ENCODE measurements around the gene HIPK4.

Gene HIPK4

DNA sequence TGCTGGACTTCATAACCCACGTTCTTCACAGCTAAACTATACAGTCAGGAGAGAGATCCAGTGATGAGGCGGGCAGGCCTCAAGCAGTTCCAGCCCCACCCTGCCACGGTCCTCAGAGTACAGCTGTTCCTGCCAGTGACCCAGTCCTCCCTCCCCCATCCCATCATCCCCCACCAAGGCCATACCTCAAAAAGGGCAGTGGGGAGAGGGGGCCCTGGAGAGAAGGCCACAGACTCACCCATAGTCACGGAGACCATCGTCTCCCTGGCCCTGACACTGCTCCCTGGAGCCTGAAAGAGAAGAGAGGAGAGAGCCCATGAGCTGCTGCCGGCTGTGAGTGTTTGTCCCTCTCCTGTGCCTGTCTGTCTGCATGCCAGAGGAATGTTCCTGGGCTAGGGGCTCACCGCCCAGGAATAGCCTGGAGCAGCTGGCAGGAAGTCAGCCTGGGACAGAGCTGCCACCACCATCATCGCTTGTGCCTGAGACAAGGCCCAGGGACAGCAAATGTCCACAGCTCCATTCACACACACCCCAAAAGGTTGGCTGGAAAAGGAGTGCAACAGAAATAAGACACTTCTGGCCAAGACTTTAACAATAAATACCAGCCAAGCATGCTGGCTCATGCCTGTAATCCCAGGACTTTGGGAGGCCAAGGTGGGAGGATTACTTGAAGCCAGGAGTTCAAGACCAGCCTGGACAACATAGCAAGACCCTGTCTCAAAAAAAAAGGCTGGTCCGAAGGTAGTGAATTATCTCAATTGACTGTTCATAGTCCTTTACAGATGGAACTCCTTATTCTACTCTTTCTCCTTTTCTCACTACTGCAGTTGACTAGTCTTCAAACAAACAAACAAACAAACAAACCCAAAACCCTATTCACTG lies 48.1 kb downstream of the HIPK4 start:
- Histone ChIP-seq H3K27ac (ENCODE audit: poor library complexity, severe bottlenecking) (no peak overlapping the region), H3K27me3 (ENCODE audit: insufficient read depth, poor library complexity, severe bottlenecking) (no peaks in the 10 kb centered on the region), H3K36me3 (ENCODE audit: low read depth) (peaks cover 25% of the 10 kb centered on the region), H3K4me1 (ENCODE audit: insufficient read depth, poor library complexity, severe bottlenecking) (no peaks in the 10 kb centered on the region), H3K9me3 (ENCODE audit: severe bottlenecking) (no peaks in the 10 kb centered on the region), H3K4me3 (ENCODE audit: severe bottlenecking) (no peak overlapping the region)
- TF ChIP-seq, protein P1, sequence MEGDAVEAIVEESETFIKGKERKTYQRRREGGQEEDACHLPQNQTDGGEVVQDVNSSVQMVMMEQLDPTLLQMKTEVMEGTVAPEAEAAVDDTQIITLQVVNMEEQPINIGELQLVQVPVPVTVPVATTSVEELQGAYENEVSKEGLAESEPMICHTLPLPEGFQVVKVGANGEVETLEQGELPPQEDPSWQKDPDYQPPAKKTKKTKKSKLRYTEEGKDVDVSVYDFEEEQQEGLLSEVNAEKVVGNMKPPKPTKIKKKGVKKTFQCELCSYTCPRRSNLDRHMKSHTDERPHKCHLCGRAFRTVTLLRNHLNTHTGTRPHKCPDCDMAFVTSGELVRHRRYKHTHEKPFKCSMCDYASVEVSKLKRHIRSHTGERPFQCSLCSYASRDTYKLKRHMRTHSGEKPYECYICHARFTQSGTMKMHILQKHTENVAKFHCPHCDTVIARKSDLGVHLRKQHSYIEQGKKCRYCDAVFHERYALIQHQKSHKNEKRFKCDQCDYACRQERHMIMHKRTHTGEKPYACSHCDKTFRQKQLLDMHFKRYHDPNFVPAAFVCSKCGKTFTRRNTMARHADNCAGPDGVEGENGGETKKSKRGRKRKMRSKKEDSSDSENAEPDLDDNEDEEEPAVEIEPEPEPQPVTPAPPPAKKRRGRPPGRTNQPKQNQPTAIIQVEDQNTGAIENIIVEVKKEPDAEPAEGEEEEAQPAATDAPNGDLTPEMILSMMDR (IDR thresholded peaks at IDR 0.05; ENCODE audit: poor library complexity, severe bottlenecking) = no peak
- no peak for ATAC-seq (ENCODE audit: low read depth)
- no peak for DNase-seq (ENCODE audit: low spot score)

DNA sequence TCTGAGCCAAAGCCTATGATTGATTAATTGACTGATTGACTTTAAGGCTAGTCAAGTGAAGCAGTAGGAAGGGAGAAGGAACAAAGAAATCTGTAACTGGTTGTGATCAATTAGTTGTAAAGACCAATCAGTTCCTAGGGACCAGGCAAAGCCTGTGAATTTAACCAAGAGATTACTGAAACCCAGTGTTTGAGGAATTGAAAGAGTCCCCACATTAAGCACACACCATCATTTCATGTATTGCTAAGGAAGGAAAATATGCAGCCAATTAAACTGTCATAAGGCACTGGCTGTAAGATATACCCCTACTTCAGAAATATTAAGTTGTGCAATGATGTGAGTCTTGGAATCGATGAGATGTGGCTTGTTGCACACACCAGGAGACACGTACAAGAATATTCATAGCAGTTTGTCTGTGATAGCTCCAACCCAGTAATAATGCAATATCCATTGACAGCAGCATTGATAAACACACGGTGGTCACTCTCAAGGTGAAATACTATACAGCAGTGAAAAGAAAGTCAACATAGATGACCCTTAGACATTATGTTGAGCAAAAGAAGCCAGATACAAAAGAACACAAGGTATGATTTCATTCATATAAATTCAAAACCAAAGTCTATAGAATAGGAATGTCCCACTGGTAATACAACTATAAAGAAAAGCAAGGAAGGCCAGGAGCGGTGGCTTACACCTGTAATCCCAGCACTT lies 50.8 kb downstream of the HIPK4 start:
- no peaks in the 10 kb centered on the region for H3K27me3 ChIP-seq (ENCODE audit: insufficient read depth, poor library complexity, severe bottlenecking)
- H3K4me3 ChIP-seq (ENCODE audit: severe bottlenecking) = no peak overlapping the region
- H3K9me3 ChIP-seq (ENCODE audit: severe bottlenecking) = no peaks in the 10 kb centered on the region
- TF ChIP-seq, protein P1 (IDR thresholded peaks at IDR 0.05; ENCODE audit: poor library complexity, severe bottlenecking) = no peak
- DNase-seq (ENCODE audit: low spot score) (no peak), ATAC-seq (ENCODE audit: low read depth) (no peak)
- H3K36me3 ChIP-seq (ENCODE audit: low read depth) = peaks cover 29% of the 10 kb centered on the region
- no peak overlapping the region for H3K27ac ChIP-seq (ENCODE audit: poor library complexity, severe bottlenecking)
- no peaks in the 10 kb centered on the region for H3K4me1 ChIP-seq (ENCODE audit: insufficient read depth, poor library complexity, severe bottlenecking)

DNA sequence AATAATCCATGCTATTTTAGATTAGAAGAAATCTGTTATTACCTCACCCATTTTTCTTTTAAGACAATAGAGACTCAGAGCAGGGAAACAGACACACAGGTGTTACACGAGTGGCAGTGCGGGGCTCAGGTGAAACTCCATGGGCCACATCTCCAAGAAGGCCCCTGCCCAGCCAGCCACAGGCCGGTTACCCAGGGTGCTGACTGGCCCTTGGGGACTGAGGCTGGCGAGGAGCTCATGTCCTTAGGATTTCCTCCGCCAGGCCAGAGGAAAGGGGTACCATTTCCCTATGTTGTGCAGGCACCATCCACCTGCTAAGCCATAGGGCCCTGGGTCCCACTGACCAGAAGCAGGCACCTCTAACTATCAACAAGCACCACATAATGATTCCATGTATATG lies 52.4 kb downstream of the HIPK4 start:
- Histone ChIP-seq H3K9me3 (ENCODE audit: severe bottlenecking) (no peaks in the 10 kb centered on the region), H3K36me3 (ENCODE audit: low read depth) (peaks cover 45% of the 10 kb centered on the region), H3K4me1 (ENCODE audit: insufficient read depth, poor library complexity, severe bottlenecking) (no peaks in the 10 kb centered on the region), H3K27me3 (ENCODE audit: insufficient read depth, poor library complexity, severe bottlenecking) (no peaks in the 10 kb centered on the region), H3K4me3 (ENCODE audit: severe bottlenecking) (no peak overlapping the region), H3K27ac (ENCODE audit: poor library complexity, severe bottlenecking) (no peak overlapping the region)
- DNase-seq (ENCODE audit: low spot score) = no peak
- ATAC-seq (ENCODE audit: low read depth) = no peak
- TF ChIP-seq, protein P1 (IDR thresholded peaks at IDR 0.05; ENCODE audit: poor library complexity, severe bottlenecking) = no peak

DNA sequence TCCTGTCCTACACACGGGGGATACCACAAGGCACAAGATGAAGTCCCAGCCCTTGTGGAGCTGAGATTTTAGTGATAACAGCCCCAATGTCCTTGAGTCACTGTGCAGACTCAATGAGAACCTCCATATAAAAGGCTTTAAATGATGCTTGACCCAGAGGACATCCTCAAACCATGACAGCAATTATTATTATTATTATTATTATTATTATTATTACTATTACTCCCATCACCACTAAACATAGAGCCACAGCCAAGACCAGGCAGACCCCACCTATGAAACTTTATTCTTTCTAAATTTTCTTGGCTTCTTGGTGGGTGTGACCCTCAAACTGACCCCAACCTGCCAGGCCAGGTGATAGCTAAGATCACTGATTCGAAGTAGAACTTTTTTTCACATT lies 52.9 kb downstream of the HIPK4 start:
- H3K4me3 ChIP-seq (ENCODE audit: severe bottlenecking) = no peak overlapping the region
- peaks cover 46% of the 10 kb centered on the region for H3K36me3 ChIP-seq (ENCODE audit: low read depth)
- no peaks in the 10 kb centered on the region for H3K4me1 ChIP-seq (ENCODE audit: insufficient read depth, poor library complexity, severe bottlenecking)
- no peak overlapping the region for H3K27ac ChIP-seq (ENCODE audit: poor library complexity, severe bottlenecking)
- ATAC-seq (ENCODE audit: low read depth) = no peak
- H3K9me3 ChIP-seq (ENCODE audit: severe bottlenecking) = no peaks in the 10 kb centered on the region
- TF ChIP-seq, protein P1 (IDR thresholded peaks at IDR 0.05; ENCODE audit: poor library complexity, severe bottlenecking) = no peak
- no peak for DNase-seq (ENCODE audit: low spot score)
- no peaks in the 10 kb centered on the region for H3K27me3 ChIP-seq (ENCODE audit: insufficient read depth, poor library complexity, severe bottlenecking)

DNA sequence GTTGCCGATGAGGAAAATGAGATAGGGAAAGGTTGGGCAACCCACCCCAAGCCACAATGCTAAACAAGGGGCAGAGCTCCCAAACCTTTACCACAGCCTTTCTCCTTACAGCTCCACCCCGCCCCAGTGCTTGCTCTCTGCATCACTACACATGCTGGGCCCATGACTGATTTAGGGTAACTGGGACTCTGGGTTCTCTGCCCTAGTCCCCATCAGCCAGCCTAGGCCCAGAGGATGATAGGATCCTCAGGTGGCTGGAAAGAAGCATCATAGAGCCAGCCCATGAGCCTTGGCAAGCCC lies 53.4 kb downstream of the HIPK4 start:
- H3K27me3 ChIP-seq (ENCODE audit: insufficient read depth, poor library complexity, severe bottlenecking) = no peaks in the 10 kb centered on the region
- TF ChIP-seq, protein P1 (IDR thresholded peaks at IDR 0.05; ENCODE audit: poor library complexity, severe bottlenecking) = no peak
- no peaks in the 10 kb centered on the region for H3K4me1 ChIP-seq (ENCODE audit: insufficient read depth, poor library complexity, severe bottlenecking)
- H3K36me3 ChIP-seq (ENCODE audit: low read depth) = peaks cover 51% of the 10 kb centered on the region
- ATAC-seq (ENCODE audit: low read depth) (no peak), DNase-seq (ENCODE audit: low spot score) (no peak)
- no peak overlapping the region for H3K27ac ChIP-seq (ENCODE audit: poor library complexity, severe bottlenecking)
- no peak overlapping the region for H3K4me3 ChIP-seq (ENCODE audit: severe bottlenecking)
- H3K9me3 ChIP-seq (ENCODE audit: severe bottlenecking) = no peaks in the 10 kb centered on the region
